GM19455 (cell line): Measurements from ENCODE around the gene POLE.

Experiments used
- ATAC-seq: cut with Tn5 transposase; IDR thresholded peaks from one replicate; pipeline ENCODE4 v1.9.1; 2021; ENCODE audit not compliant: unreplicated experiment

POLE gene

GRCh38 chr12:132686825-132687210, 324 bp downstream of the POLE start:
- peak; percentile 19 for ATAC-seq

GRCh38 chr12:132685400-132685799, 1.7 kb downstream of the POLE start:
- ATAC-seq: no peak

- no peak for ATAC-seq
Measured at GRCh38 chr12:132677492-132677891, 9.7 kb downstream of the POLE start.

- ATAC-seq: no peak
Measured at GRCh38 chr12:132675757-132676432, 11.2 kb downstream of the POLE start.

- ATAC-seq: no peak
Measured at GRCh38 chr12:132674561-132674960, 12.6 kb downstream of the POLE start.

- ATAC-seq: no peak
Measured at GRCh38 chr12:132673288-132674179, 13.6 kb downstream of the POLE start.

GRCh38 chr12:132672678-132673077, 14.5 kb downstream of the POLE start:
- no peak for ATAC-seq

GRCh38 chr12:132672116-132672515, 15.0 kb downstream of the POLE start:
- ATAC-seq: no peak

GRCh38 chr12:132669166-132669879, 17.8 kb downstream of the POLE start:
- ATAC-seq: no peak

GRCh38 chr12:132668191-132669088, 18.7 kb downstream of the POLE start:
- ATAC-seq: no peak

GRCh38 chr12:132665794-132666193, 21.3 kb downstream of the POLE start:
- no peak for ATAC-seq

- no peak for ATAC-seq
Measured at GRCh38 chr12:132665149-132665491, 22.0 kb downstream of the POLE start.

- no peak for ATAC-seq
Measured at GRCh38 chr12:132664206-132665148, 22.7 kb downstream of the POLE start.

- no peak for ATAC-seq
Measured at GRCh38 chr12:132662901-132663755, 24.0 kb downstream of the POLE start.

- no peak for ATAC-seq
Measured at GRCh38 chr12:132661972-132662371, 25.2 kb downstream of the POLE start.

- no peak for ATAC-seq
Measured at GRCh38 chr12:132660996-132661395, 26.1 kb downstream of the POLE start.

GRCh38 chr12:132660052-132660451, 27.1 kb downstream of the POLE start:
- ATAC-seq: no peak

GRCh38 chr12:132659146-132659545, 28.0 kb downstream of the POLE start:
- ATAC-seq: no peak
